Right hindlimb (tissue), 1 donor: Measurements from ENCODE around the gene RMP24.
"Not testable (repeated sequence)": the region's sequence is repeated elsewhere in the genome, so short reads cannot be mapped to it uniquely, and the experiment has no call there.

ENCODE experiments used
- DNase-seq: peaks from one replicate; pipeline ENCODE4 v3.0.0-alpha.2; 2018

RMP24 gene

DNA sequence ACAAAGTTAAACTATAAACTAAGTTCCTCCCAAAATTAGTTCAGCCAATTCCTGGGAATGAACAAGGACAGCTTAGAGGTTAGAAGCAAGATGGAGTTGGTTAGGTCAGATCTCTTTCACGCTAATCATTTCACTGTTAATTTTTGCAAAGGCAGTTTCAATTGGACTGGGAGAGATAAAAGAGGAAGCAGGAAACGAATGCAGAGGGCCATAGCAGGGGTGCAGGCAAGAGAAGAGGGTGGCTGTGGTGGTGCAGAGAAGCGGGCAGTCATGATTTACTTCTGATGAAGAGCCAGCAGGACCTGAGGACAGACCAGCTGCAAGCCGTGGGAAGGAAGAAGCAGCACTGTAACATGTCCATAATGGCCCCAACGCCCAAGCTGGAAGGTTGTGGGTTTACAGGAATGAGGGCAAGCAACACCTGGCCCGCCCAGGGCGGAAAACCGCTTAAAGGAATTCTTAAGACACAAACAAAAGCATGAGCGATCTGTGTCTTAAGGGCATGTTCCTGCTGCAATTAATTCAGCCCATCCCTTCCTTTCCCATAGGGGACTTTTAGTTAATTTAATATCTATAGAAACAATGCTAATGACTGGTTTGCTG is 4.1 kb upstream of the RMP24 start:
- no peak for DNase-seq

GRCh38 chr18:35969676-35970075 is 2.8 kb upstream of the RMP24 start:
- DNase-seq, result no peak

DNA sequence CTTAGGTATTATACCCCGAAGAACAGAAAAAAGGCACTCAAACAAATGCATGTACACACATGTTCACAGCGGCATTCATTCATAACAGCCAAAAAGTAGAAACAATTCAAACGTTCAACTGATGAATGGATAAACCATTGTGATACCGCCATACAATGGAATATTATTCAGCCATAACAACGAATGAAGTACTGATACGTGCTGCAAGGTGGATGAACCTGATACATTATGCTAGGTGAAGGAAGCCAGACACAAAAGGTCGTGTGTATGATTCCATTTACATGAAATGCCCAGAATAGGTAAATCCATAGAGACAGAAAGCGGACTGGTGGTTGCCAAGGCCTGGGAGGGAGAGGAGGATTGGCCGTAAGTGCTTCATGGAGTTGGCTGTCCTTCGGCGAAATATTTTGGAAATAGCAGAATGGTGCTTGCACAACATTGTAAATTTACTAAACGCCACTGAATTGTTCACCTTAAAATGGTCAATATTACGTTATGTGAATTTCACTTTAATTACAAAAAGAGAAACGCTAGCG is 750 bp upstream of the RMP24 start:
- DNase-seq, result no peak

DNA sequence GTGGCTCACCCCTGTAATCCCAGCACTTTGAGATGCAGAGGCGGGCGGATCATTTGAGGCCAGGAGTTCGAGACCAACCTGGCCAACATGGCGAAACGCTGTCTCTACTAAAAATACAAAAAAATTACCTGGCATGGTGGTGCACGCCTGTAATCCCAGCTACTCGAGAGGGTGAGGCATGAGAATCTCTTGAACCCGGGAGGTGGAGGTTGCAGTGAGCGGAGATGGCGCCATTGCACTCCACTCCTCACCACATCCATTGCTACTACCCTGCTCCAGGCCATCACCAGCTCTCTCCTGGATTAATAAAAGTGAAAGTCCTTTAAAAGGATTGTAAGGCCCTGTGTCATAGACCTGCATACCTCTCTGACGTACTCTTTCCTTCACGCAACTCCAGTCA is 1.2 kb downstream of the RMP24 start:
- no peak for DNase-seq

- DNase-seq, result no peak
Observed at GRCh38 chr18:35974181-35974580, 1.7 kb downstream of the RMP24 start.

DNA sequence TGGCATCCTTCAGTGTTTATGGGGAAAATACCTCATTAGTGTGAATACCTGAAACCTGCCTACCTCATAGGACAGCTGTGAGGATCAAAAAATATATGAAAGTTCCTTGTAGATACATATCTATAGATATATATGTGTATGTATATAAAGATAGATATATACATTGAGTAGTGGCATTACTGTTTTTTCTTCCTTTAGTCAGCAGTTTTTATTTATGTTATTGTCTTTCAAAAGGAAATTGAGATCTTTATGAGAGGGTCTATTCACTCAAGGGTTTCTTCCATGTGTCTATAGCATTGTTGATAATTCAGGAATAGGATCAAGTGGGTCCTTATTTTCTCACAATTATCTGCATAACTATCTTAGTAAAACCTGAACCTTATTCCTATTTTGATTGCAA is 6.6 kb downstream of the RMP24 start:
- DNase-seq, result no peak

DNA sequence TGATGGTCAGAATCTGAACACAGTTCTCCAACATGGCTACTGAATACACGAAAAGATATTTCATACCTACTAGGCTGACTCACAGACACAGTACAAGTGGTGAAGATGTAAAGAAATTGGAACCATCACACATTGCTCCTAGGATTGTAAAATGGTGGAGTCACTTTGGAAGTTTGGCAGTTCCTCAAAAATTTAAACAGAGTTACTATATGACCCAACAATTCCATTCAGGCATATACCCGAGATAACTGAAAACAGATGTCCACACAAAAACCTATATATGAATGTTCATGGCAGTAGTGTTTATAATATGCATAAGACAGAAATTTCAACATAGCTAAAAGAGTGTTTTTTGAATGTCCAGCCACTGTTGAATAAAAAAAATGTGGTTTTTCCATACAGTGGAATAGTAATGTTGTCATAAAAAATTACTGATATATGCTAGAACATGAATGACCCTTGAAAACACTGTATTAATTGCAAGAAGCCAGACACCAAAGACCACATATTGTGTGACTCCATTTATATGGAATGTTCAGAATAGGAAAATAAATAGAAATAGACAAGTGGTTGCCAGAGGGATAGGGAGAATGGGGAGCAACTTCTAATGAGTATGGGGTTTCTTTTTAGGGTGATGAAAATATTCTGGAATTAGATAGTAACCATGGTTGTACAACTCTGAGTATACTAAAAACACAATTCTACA is 10.1 kb downstream of the RMP24 start:
- DNase-seq, result no peak

DNA sequence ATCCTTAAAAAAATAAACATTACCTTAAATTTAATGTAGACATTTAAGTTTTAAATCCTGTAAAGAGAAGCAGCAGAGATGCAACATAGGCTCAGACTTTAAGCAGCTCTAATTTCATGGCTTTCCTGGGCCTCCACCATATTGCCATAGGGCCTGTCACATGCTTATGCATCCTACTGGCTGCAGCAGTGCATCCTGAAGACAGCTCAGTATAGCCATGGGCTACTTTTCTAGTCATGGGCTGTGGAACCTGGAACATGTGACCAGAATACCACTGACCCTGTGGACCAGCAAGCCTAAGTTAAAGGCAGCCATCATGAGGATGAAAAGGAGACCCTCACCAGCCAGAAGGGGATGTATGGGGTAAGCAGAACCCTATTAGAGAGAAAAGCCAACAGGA is 10.7 kb downstream of the RMP24 start:
- no peak for DNase-seq

GRCh38 chr18:35983818-35984217 is 11.3 kb downstream of the RMP24 start:
- no peak for DNase-seq

DNA sequence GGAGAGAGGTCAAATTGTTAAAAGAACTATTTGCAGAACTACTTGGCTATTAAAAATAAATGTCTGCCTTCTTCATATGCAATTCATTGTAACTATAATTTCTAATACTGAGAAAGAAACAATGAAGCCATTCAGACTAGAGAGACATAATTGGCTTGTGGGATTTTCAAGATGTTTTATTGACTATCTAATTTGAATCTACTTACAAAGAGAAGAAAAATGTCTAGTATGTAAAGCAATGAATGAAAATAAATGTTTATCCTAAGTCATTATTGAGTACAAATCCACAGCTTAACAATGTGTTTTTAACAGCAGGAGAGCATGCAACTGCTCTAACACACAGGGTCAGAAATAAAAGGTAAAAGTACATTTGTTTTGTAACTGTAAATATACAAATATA is 19.2 kb downstream of the RMP24 start:
- DNase-seq, result no peak

DNA sequence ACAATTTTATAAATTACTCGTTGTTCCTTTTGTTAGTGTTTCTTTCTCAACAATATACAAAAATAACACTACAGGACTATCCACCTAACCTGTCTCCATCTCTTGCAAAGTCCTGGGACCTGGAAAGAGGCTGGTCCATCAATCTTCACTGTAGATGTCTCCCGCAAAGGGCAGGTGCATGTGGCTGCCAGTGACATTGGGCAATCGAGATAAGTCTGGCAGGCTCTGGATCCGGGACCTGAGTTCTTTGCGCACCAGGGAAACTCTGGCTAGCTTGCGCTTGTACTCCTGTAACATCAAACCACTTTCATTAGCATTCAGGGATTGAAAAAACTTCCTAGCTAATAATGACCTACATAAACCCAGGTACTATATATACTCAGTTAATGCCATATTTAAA is 20.5 kb downstream of the RMP24 start:
- DNase-seq, result no peak

DNA sequence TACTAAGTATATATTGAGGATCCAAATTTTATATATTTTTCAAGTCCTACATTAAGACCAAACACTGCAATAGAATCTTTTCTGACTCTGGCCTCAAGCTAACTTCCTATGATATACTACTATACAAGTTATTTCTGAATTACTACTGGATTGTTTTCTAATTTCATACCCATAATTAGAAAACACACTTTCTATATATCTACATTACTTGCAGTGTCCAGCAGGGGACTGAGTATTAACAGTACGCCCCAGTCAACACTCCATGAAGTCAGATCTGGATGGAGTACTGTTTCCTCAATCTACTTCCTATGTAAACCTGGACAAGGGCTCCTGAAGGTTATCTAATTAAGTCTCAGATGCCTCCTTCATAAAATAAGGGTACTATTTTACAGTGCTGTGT is 26.5 kb downstream of the RMP24 start:
- DNase-seq, result no peak

- no peak for DNase-seq
Observed at GRCh38 chr18:35999925-36000324, 27.4 kb downstream of the RMP24 start.

DNA sequence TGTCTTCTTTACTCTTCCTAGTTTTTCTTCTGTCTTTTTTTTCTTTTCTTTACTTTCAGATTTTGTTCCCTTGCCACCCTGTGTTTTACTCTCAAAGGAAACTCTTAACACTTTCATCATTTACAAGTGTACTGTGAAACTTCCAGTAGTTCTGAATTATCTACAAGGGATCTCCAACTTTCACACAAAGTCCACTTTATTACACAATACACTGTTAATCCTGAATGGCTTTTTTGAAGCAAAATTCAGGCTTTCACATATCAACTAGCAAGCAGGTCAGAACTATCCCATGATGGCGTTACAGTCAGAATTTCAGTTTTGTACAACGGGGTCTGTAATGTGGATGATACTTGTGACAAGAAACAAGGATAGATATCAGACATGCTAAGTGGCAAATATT is 34.5 kb downstream of the RMP24 start:
- no peak for DNase-seq

DNA sequence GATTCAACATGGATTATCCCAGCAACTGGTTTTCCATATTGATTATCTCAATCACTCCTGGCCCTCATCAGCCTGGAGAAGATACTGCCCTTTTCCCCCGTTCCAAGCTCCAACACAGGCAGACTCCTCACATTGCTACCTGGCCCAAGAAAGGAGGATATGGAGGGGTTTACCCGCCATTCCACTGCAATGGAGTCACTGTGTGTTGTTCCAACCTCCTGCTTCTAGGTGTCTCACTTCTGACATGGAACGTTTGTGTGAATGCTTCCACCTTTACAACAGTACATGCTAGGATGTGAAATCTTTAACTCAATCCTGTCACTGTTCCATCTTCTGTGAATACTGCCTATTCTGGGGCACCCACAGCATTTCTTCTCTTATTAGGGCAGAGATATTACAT is 36.7 kb downstream of the RMP24 start:
- no peak for DNase-seq

DNA sequence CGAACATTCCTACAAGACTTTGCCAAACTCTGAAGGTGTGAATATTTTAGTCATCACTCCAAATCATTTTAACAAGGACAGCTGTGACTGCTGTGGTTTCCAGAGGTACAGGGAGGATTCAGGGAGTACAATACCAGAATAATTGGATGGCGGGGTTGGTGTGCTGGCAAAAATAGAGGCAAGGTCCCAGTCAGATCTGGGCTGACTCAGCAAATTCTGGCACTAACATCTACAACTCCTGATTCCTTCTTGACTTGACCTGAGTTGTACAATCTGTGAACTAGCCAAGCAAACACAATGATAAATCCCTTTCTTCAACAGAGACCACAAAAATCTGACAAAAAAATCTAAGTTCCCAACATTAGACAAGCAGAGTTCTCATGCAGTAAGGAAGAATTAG is 40.4 kb downstream of the RMP24 start:
- DNase-seq, result no peak

- DNase-seq, result no peak
Observed at GRCh38 chr18:36015629-36016028, 43.1 kb downstream of the RMP24 start.

GRCh38 chr18:36017232-36017631 is 44.8 kb downstream of the RMP24 start:
- DNase-seq, result no peak

DNA sequence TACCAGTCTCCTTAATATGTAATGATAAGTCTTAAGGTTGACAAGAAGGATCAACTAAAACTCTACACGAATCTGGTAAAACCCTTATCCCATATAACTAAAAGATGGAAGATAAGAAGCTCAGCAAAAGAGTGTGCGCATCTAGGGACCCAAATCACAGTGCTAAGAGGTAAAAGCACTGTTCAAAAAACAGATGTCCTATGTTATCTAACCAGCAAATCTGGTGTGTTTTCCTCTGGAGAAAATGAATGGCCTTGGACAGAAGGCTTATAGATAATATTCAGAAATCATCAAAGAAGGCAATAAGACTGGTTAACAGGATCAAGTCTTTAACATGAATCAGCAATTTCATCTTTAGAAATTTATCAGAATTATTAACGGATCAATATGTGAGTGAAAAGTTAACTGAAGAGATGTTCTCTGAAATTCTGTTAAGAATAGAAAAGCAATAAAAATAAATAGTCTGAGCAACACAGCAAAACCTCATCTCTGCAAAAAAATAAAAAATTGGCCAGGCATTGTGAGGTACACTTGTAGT is 47.8 kb downstream of the RMP24 start:
- no peak for DNase-seq

DNA sequence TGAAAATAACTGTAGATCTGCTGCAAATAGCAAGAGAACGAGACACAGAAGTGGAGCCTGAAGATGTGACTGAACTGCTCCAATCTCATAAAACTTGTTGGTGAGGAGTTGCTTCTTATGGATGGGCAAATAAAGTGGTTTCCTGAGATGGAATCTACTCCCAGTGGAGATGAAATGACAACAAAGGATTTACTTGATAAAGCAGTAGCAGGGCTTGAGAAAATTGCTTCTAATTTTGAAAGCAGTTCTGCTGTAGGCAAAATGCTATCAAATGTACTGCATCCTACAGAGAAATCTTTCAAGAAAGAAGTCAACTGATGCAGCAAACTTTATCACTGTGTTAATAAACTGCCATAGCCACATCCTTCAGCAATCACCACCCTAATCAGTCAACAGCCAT is 50.9 kb downstream of the RMP24 start:
- DNase-seq, result no peak

GRCh38 chr18:36024241-36024640 is 51.8 kb downstream of the RMP24 start:
- DNase-seq, result not testable (repeated sequence)

- no peak for DNase-seq
Observed at GRCh38 chr18:36025025-36025424, 52.5 kb downstream of the RMP24 start.

- no peak for DNase-seq
Observed at GRCh38 chr18:36028859-36029258, 56.4 kb downstream of the RMP24 start.
